SH-SY5Y (cell line): ENCODE measurements around the gene CXCL9.

Experiments
- GATA2 ChIP-seq: IDR thresholded peaks from 2 replicates; pipeline ENCODE4 v1.6.1; 2011; ENCODE audit warnings: mild to moderate bottlenecking, low read depth, low read length
- GATA3 ChIP-seq: IDR thresholded peaks from 2 replicates; pipeline ENCODE4 v1.6.1; 2011; ENCODE audit warnings: low read depth, mild to moderate bottlenecking, low read length, moderate library complexity

GRCh38 chr4:76001700-76002099 is 5.6 kb downstream of the CXCL9 start:
- TF ChIP-seq GATA3 (no peak), GATA2 (no peak)
